Measurements from ENCODE around the gene DYRK1B.

Gene DYRK1B

GRCh38 chr19:39852882-39853281 is 18.9 kb upstream of the DYRK1B start:
- DNase-seq, result no peak

GRCh38 chr19:39850892-39851291 is 16.9 kb upstream of the DYRK1B start:
- DNase-seq, result no peak

- no peak for DNase-seq
Observed at GRCh38 chr19:39848392-39848791, 14.4 kb upstream of the DYRK1B start.

GRCh38 chr19:39847525-39847924 is 13.6 kb upstream of the DYRK1B start:
- DNase-seq, result no peak

- DNase-seq, result no peak
Observed at GRCh38 chr19:39846678-39847486, 12.9 kb upstream of the DYRK1B start.

- peak; percentile 81 for DNase-seq
Observed at GRCh38 chr19:39845933-39846677, 12.1 kb upstream of the DYRK1B start, which contains the start of gene FBL. TSS of gene FBL (minus strand) at chr19:39846379. CDS start at chr19:39846300, 79 bp downstream.

- DNase-seq, result no peak
Observed at GRCh38 chr19:39845584-39845932, 11.6 kb upstream of the DYRK1B start.

- DNase-seq, result no peak
Observed at GRCh38 chr19:39845172-39845571, 11.2 kb upstream of the DYRK1B start.

GRCh38 chr19:39843919-39844793 is 10.2 kb upstream of the DYRK1B start:
- DNase-seq, result no peak

GRCh38 chr19:39842693-39843435 is 8.9 kb upstream of the DYRK1B start:
- no peak for DNase-seq

GRCh38 chr19:39841041-39841440 is 7.1 kb upstream of the DYRK1B start:
- no peak for DNase-seq

GRCh38 chr19:39840492-39840891 is 6.5 kb upstream of the DYRK1B start:
- DNase-seq, result no peak

- DNase-seq, result no peak
Observed at GRCh38 chr19:39839678-39840327, 5.8 kb upstream of the DYRK1B start.

GRCh38 chr19:39838569-39838968 is 4.6 kb upstream of the DYRK1B start:
- DNase-seq, result no peak

GRCh38 chr19:39837978-39838377 is 4.0 kb upstream of the DYRK1B start:
- no peak for DNase-seq

- DNase-seq, result no peak
Observed at GRCh38 chr19:39834287-39834841, 402 bp upstream of the DYRK1B start.

GRCh38 chr19:39833160-39833463 is 850 bp downstream of the DYRK1B start:
- DNase-seq, result no peak

- DNase-seq, result no peak
Observed at GRCh38 chr19:39832341-39833083, 1.4 kb downstream of the DYRK1B start.

- DNase-seq, result no peak
Observed at GRCh38 chr19:39831679-39832078, 2.3 kb downstream of the DYRK1B start.

- no peak for DNase-seq
Observed at GRCh38 chr19:39830847-39831246, 3.1 kb downstream of the DYRK1B start.

GRCh38 chr19:39830406-39830805 is 3.6 kb downstream of the DYRK1B start:
- DNase-seq, result no peak

Data from NCI-H510A (cell line).